Measurements from ENCODE around the gene TUBA4A. TPM values are rescaled to one million over a fixed set of nuclear protein-coding genes. Genes with fewer than 3 reads are reported as not detected.

The TUBA4A gene
- total and polyA plus RNA-seq, 9 of the 15 experiments (the other 6 are each of a cell fraction or from before 2014, with no cell fraction given): 25.1 to 174 (median 42.4) TPM

GRCh38 chr2:219245148-219245898 lies 8.4 kb downstream of the TUBA4A start, which contains the start of the genes GLB1L and STK16 (continued):
- TF ChIP-seq SAFB2 (IDR thresholded peaks at IDR 0.05; ENCODE audit: borderline replicate concordance, low read depth, low read length, severe bottlenecking): no peak
- TF ChIP-seq KDM4B (IDR thresholded peaks at IDR 0.05; ENCODE audit: borderline replicate concordance in 2 of 2, low read depth in 1 of 2): peak in 1 of 2 experiments; percentile 51; a peak in 1 of 4 replicates
- TF ChIP-seq ZBTB7A (IDR thresholded peaks at IDR 0.05; ENCODE audit: borderline replicate concordance, control insufficient read depth, low read depth, low read length): peak; percentile 37; the same call in 1 of the 2 replicates
- 0 out of 2 replicates have a peak, but pooled peaks have one; percentile 38 for TF ChIP-seq ZNF282 (CRISPR knock-in tag; IDR thresholded peaks at IDR 0.05)
- no peak for TF ChIP-seq MCM5 (IDR thresholded peaks at IDR 0.05; ENCODE audit: low read depth)
- TF ChIP-seq MCM7 (IDR thresholded peaks at IDR 0.05): no peak
- TF ChIP-seq PBX2 (CRISPR knock-in tag; IDR thresholded peaks at IDR 0.05; ENCODE audit: low read depth): no peak
- TF ChIP-seq PBX2 (tag; conservative IDR thresholded peaks at IDR 0.05; ENCODE audit: low read depth): no peak
- TF ChIP-seq MECOM (CRISPR knock-in tag; IDR thresholded peaks at IDR 0.05): no peak
- peak in 2 of 3 experiments; percentile 35 to 73; a peak in 3 of 6 replicates for TF ChIP-seq ZBTB11 (CRISPR knock-in tag; IDR thresholded peaks at IDR 0.05)
- no peak for TF ChIP-seq CHD1 (IDR thresholded peaks at IDR 0.05; ENCODE audit: low read length)
- TF ChIP-seq ZNF780A (CRISPR knock-in tag; IDR thresholded peaks at IDR 0.05): no peak
- peak; percentile 56 for TF ChIP-seq L3MBTL2 (IDR thresholded peaks at IDR 0.05)
- 0 out of 2 replicates have a peak, but pooled peaks have one; percentile 27 for TF ChIP-seq NFRKB (IDR thresholded peaks at IDR 0.05; ENCODE audit: low read depth)
- TF ChIP-seq EP400 (IDR thresholded peaks at IDR 0.05): peak; percentile 94
- TF ChIP-seq ZKSCAN8 (CRISPR knock-in tag; IDR thresholded peaks at IDR 0.05): no peak
- TF ChIP-seq ZBTB1 (CRISPR knock-in tag; IDR thresholded peaks at IDR 0.05; ENCODE audit: borderline replicate concordance, low read depth): no peak
- no peak for TF ChIP-seq CBFA2T3 (IDR thresholded peaks at IDR 0.05)
- TF ChIP-seq FOXK2 (conservative IDR thresholded peaks at IDR 0.05 in 1 of 2, IDR thresholded peaks at IDR 0.05 in 1 of 2; ENCODE audit: low read depth in 2 of 2): peak; percentile 14 to 25; a peak in 1 of 4 replicates
- TF ChIP-seq ZEB2 (IDR thresholded peaks at IDR 0.05): no peak
- TF ChIP-seq ZNF217 (CRISPR knock-in tag; IDR thresholded peaks at IDR 0.05): no peak
- TF ChIP-seq ZNF561 (CRISPR knock-in tag; conservative IDR thresholded peaks at IDR 0.05): no peak
- TF ChIP-seq TCF7L2 (IDR thresholded peaks at IDR 0.05; ENCODE audit: low read depth, low read length): no peak
- TF ChIP-seq C11orf30 (IDR thresholded peaks at IDR 0.05; ENCODE audit: low read depth): peak; percentile 95
